GM19328 (cell line): ENCODE measurements around the gene UEVLD.
"Not testable (repeated sequence)": the region's sequence is repeated elsewhere in the genome, so short reads cannot be mapped to it uniquely, and the experiment has no call there.

Source experiments
- ATAC-seq: cut with Tn5 transposase; IDR thresholded peaks from one replicate; pipeline ENCODE4 v1.9.1; 2021; ENCODE audit warnings: mild to moderate bottlenecking, moderate library complexity; ENCODE audit not compliant: unreplicated experiment

The UEVLD gene

GRCh38 chr11:18588297-18589252 is at the start of gene UEVLD:
Gene UEVLD (minus strand): TSS chr11:18588734. CDS start chr11:18588654, 80 bp downstream.
- peak; percentile 48 for ATAC-seq

GRCh38 chr11:18634140-18635032 is 45.9 kb upstream of the UEVLD start, which contains the start of gene SPTY2D1:
Gene SPTY2D1 (minus strand): TSS chr11:18634342. CDS start chr11:18634257, 85 bp downstream.
- ATAC-seq, result peak; percentile 96

GRCh38 chr11:18633256-18634139 is 45.0 kb upstream of the UEVLD start:
- peak; percentile 50 for ATAC-seq

GRCh38 chr11:18632841-18633240 is 44.3 kb upstream of the UEVLD start:
- ATAC-seq, result no peak

GRCh38 chr11:18624161-18624560 is 35.6 kb upstream of the UEVLD start:
- ATAC-seq, result no peak

- no peak for ATAC-seq
Observed at GRCh38 chr11:18623707-18624106, 35.2 kb upstream of the UEVLD start.

GRCh38 chr11:18618342-18619025 is 29.9 kb upstream of the UEVLD start:
- ATAC-seq, result no peak

GRCh38 chr11:18617688-18618341 is 29.3 kb upstream of the UEVLD start:
- peak; percentile 55 for ATAC-seq

GRCh38 chr11:18615628-18616392 is 27.3 kb upstream of the UEVLD start:
- peak; percentile 77 for ATAC-seq

GRCh38 chr11:18614667-18615066 is 26.1 kb upstream of the UEVLD start:
- no peak for ATAC-seq

GRCh38 chr11:18612394-18612793 is 23.9 kb upstream of the UEVLD start:
- ATAC-seq, result no peak

- ATAC-seq, result no peak
Observed at GRCh38 chr11:18611196-18611595, 22.7 kb upstream of the UEVLD start.

- no peak for ATAC-seq
Observed at GRCh38 chr11:18608376-18608775, 19.8 kb upstream of the UEVLD start.

- no peak for ATAC-seq
Observed at GRCh38 chr11:18600915-18601569, 12.5 kb upstream of the UEVLD start.

GRCh38 chr11:18599739-18600230 is 11.3 kb upstream of the UEVLD start, which contains the start of gene MISFA:
Gene MISFA (plus strand): TSS chr11:18599789. CDS start chr11:18599929, 140 bp downstream.
- ATAC-seq, result no peak

GRCh38 chr11:18594999-18595749 is 6.6 kb upstream of the UEVLD start:
- no peak for ATAC-seq

GRCh38 chr11:18594088-18594487 is 5.6 kb upstream of the UEVLD start:
- ATAC-seq, result not testable (repeated sequence)
